Measurements from ENCODE around the gene TOR1AIP2.

TOR1AIP2 gene

GRCh38 chr1:179877586-179878265, at the start of gene TOR1AIP2:
Gene TOR1AIP2, minus strand, starts transcription at chr1:179877803. Its CDS starts 25,138 bp downstream, at chr1:179852665.
- peak; percentile 72 for DNase-seq (ENCODE audit: low read depth)

DNA sequence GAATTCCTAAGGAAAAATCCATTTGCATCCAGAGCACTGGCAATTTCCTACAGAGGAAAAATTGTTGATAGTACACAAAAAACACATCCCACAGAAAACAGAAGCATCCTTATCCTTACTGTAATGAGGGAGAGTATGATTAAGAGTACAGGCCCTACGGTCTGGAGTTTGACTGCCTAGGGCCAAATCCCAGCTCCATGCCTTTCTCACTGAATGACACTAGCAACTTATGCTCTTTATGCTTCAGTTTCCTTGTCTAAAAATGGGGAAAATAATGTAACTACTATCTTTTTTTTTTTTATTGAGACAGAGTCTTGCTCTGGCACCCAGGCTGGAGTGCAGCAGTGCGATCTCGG, 49.2 kb upstream of the TOR1AIP2 start:
- no peak for DNase-seq (ENCODE audit: low read depth)

- DNase-seq (ENCODE audit: low read depth) = no peak
Observed at GRCh38 chr1:179925922-179926849, 48.6 kb upstream of the TOR1AIP2 start.

GRCh38 chr1:179925302-179925701, 47.7 kb upstream of the TOR1AIP2 start:
- DNase-seq (ENCODE audit: low read depth) = no peak

DNA sequence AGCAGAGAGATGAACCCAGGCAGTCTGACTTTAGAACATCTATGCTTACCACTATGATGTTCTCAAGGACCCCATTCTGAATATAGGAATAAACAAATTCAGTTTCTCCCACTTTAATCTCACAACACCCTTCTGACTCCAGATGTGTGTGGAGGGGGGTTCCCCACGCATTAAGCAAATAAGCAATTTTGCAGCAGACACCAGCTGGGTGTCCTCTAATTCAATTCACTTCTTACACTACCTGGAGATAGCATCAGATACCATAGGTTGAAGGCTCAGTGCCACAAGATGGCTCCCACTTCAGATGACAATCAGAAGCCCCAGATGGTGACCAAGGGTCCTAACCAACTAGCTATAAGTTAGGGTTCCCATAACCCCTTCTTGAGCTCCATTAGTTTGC, 46.7 kb upstream of the TOR1AIP2 start:
- no peak for DNase-seq (ENCODE audit: low read depth)

DNA sequence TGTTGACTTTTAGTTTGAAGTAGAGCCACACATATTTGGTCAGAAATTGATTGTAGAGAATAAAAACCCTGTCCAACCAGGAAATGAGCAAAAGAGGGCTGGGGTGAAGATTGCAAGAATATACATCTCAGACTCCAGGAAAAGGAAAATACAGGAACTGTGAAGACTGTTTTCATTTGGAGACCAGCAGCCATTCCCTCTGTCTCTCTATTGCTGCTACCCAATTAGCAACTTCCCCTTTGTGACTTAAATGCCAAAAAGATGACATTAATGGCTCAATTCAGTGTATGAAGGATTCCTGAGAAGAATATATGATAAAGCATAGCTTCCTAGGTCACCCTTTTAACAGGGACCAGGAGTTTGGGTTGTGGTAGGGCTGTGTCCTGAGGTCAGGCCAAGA, 45.4 kb upstream of the TOR1AIP2 start:
- no peak for DNase-seq (ENCODE audit: low read depth)

GRCh38 chr1:179921981-179922872, 44.6 kb upstream of the TOR1AIP2 start:
- DNase-seq (ENCODE audit: low read depth) = no peak

- DNase-seq (ENCODE audit: low read depth) = no peak
Observed at GRCh38 chr1:179921472-179921871, 43.9 kb upstream of the TOR1AIP2 start.

GRCh38 chr1:179917601-179918429, 40.2 kb upstream of the TOR1AIP2 start:
- no peak for DNase-seq (ENCODE audit: low read depth)

DNA sequence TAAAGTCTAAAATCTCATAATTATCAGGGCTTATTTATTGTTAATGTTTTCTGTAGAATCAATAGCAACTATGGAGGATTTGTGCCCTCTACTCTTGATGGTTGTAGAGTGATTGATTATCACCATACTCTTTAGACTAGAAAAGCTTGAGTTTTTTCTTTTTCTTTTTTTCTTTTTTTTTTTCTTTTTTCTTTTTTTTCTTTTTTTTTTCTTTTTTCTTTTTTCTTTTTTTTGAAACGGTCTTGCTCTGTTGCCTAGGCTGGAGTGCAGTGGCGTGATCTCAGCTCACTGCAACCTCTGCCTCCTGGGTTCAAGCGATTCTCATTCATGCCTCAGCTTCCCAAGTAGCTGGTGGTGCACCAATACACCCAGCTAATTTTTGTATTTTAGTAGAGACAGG, 34.2 kb upstream of the TOR1AIP2 start:
- no peak for DNase-seq (ENCODE audit: low read depth)

GRCh38 chr1:179910934-179911333, 33.3 kb upstream of the TOR1AIP2 start:
- DNase-seq (ENCODE audit: low read depth) = no peak

GRCh38 chr1:179889589-179889988, 12.0 kb upstream of the TOR1AIP2 start:
- DNase-seq (ENCODE audit: low read depth) = no peak

- DNase-seq (ENCODE audit: low read depth) = no peak
Observed at GRCh38 chr1:179888071-179888470, 10.5 kb upstream of the TOR1AIP2 start.

GRCh38 chr1:179883745-179884138, 6.1 kb upstream of the TOR1AIP2 start:
- DNase-seq (ENCODE audit: low read depth) = peak; percentile 21

GRCh38 chr1:179883040-179883744, 5.6 kb upstream of the TOR1AIP2 start:
- no peak for DNase-seq (ENCODE audit: low read depth)

DNA sequence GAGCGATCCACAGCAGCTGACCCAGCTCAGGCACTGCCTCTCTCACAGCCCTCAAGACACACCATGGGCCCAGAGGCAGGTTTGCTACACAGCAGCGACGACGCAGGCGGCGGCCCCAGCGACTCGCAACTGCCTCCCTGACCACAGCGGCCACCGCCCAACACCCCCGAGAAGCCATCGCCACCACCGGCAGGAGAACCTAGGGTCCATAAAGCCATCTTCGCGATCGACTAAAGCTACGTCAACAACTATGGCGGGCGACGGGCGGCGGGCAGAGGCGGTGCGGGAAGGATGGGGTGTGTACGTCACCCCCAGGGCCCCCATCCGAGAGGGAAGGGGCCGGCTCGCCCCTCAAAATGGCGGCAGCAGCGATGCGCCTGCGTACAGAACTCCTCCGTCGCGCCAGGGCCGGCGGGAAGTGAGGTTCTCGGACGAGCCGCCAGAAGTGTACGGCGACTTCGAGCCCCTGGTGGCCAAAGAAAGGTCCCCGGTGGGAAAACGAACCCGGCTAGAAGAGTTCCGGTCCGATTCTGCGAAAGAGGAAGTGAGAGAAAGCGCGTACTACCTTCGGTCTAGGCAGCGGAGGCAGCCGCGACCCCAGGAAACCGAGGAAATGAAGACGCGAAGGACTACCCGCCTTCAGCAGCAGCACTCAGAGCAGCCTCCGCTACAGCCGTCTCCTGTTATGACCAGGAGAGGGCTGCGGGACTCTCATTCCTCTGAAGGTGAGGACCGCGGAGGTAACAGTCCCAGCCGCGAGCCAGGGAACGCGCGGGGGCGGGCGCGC, 4.8 kb upstream of the TOR1AIP2 start, which contains the start of gene TOR1AIP1:
TOR1AIP1 (plus strand) TSS at position 33 of the 787 bp plus-strand sequence; CDS start at position 251, 218 bp downstream.
- peak; percentile 93 for DNase-seq (ENCODE audit: low read depth)

GRCh38 chr1:179881642-179882252, 4.1 kb upstream of the TOR1AIP2 start:
- DNase-seq (ENCODE audit: low read depth) = peak; percentile 13

GRCh38 chr1:179879797-179880196, 2.2 kb upstream of the TOR1AIP2 start:
- no peak for DNase-seq (ENCODE audit: low read depth)

DNA sequence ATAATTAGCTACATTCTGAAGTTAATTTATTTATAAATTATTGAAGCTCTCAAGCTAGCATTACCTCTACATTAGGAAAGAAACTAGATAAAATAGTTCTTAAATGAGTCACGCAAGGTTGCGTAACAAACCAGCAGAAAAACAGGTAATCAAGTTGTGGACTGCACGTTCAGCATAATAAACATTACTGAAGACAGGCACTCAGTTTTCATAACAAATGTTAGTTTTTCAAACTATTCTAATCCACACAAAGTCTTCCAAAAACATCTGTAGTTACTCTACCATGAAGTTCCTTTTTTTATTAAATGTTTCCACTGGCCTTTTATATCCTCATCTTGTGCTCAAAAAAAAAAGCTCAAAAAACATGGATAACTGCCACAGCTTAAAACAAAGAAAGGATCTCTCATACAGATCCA, 1.3 kb downstream of the TOR1AIP2 start:
- DNase-seq (ENCODE audit: low read depth) = no peak
